ENCODE data around the gene CFAP45. TPM values are rescaled to one million over a fixed set of nuclear protein-coding genes. Genes with fewer than 3 reads are reported as not detected.
"Not testable (repeated sequence)": the region's sequence is repeated elsewhere in the genome, so short reads cannot be mapped to it uniquely, and the experiment has no call there.

Gene CFAP45
- total RNA-seq, 1 experiment from 2014 or later, result 0.48 TPM

- H3K27me3 Mint-ChIP-seq (ENCODE audit: low read depth), result peaks cover 8% of the 10 kb centered on the region; the same call in 1 of the 2 replicates
- TF ChIP-seq ZBTB21 (CRISPR knock-in tag; IDR thresholded peaks at IDR 0.05; ENCODE audit: borderline replicate concordance) (no peak), NR2C2 (CRISPR knock-in tag; IDR thresholded peaks at IDR 0.05) (no peak), MXD4 (CRISPR knock-in tag; IDR thresholded peaks at IDR 0.05; ENCODE audit: borderline replicate concordance) (no peak), OVOL2 (CRISPR knock-in tag; IDR thresholded peaks at IDR 0.05; ENCODE audit: borderline replicate concordance) (no peak), ZNF423 (CRISPR knock-in tag; IDR thresholded peaks at IDR 0.05) (no peak), IRF1 (CRISPR knock-in tag; IDR thresholded peaks at IDR 0.05) (no peak), ATF1 (CRISPR knock-in tag; IDR thresholded peaks at IDR 0.05) (no peak), E2F1 (CRISPR knock-in tag; IDR thresholded peaks at IDR 0.05) (no peak), EMX1 (CRISPR knock-in tag; IDR thresholded peaks at IDR 0.05) (no peak), SMAD4 (CRISPR knock-in tag; IDR thresholded peaks at IDR 0.05) (no peak), NFYB (CRISPR knock-in tag; conservative IDR thresholded peaks at IDR 0.05; ENCODE audit: low read depth) (no peak), TCF7 (CRISPR knock-in tag; IDR thresholded peaks at IDR 0.05; ENCODE audit: low read depth) (no peak), ZNF232 (CRISPR knock-in tag; IDR thresholded peaks at IDR 0.05) (no peak)
- TF ChIP-seq, protein P1, sequence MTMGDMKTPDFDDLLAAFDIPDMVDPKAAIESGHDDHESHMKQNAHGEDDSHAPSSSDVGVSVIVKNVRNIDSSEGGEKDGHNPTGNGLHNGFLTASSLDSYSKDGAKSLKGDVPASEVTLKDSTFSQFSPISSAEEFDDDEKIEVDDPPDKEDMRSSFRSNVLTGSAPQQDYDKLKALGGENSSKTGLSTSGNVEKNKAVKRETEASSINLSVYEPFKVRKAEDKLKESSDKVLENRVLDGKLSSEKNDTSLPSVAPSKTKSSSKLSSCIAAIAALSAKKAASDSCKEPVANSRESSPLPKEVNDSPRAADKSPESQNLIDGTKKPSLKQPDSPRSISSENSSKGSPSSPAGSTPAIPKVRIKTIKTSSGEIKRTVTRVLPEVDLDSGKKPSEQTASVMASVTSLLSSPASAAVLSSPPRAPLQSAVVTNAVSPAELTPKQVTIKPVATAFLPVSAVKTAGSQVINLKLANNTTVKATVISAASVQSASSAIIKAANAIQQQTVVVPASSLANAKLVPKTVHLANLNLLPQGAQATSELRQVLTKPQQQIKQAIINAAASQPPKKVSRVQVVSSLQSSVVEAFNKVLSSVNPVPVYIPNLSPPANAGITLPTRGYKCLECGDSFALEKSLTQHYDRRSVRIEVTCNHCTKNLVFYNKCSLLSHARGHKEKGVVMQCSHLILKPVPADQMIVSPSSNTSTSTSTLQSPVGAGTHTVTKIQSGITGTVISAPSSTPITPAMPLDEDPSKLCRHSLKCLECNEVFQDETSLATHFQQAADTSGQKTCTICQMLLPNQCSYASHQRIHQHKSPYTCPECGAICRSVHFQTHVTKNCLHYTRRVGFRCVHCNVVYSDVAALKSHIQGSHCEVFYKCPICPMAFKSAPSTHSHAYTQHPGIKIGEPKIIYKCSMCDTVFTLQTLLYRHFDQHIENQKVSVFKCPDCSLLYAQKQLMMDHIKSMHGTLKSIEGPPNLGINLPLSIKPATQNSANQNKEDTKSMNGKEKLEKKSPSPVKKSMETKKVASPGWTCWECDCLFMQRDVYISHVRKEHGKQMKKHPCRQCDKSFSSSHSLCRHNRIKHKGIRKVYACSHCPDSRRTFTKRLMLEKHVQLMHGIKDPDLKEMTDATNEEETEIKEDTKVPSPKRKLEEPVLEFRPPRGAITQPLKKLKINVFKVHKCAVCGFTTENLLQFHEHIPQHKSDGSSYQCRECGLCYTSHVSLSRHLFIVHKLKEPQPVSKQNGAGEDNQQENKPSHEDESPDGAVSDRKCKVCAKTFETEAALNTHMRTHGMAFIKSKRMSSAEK (CRISPR knock-in tag; IDR thresholded peaks at IDR 0.05; ENCODE audit: borderline replicate concordance), result no peak
- TF ChIP-seq, protein P2, sequence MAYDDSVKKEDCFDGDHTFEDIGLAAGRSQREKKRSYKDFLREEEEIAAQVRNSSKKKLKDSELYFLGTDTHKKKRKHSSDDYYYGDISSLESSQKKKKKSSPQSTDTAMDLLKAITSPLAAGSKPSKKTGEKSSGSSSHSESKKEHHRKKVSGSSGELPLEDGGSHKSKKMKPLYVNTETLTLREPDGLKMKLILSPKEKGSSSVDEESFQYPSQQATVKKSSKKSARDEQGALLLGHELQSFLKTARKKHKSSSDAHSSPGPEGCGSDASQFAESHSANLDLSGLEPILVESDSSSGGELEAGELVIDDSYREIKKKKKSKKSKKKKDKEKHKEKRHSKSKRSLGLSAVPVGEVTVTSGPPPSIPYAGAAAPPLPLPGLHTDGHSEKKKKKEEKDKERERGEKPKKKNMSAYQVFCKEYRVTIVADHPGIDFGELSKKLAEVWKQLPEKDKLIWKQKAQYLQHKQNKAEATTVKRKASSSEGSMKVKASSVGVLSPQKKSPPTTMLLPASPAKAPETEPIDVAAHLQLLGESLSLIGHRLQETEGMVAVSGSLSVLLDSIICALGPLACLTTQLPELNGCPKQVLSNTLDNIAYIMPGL (CRISPR knock-in tag; IDR thresholded peaks at IDR 0.05), result no peak
- TF ChIP-seq, protein P3, sequence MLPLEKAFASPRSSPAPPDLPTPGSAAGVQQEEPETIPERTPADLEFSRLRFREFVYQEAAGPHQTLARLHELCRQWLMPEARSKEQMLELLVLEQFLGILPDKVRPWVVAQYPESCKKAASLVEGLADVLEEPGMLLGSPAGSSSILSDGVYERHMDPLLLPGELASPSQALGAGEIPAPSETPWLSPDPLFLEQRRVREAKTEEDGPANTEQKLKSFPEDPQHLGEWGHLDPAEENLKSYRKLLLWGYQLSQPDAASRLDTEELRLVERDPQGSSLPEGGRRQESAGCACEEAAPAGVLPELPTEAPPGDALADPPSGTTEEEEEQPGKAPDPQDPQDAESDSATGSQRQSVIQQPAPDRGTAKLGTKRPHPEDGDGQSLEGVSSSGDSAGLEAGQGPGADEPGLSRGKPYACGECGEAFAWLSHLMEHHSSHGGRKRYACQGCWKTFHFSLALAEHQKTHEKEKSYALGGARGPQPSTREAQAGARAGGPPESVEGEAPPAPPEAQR (CRISPR knock-in tag; IDR thresholded peaks at IDR 0.05), result no peak
- TF ChIP-seq, protein P4, sequence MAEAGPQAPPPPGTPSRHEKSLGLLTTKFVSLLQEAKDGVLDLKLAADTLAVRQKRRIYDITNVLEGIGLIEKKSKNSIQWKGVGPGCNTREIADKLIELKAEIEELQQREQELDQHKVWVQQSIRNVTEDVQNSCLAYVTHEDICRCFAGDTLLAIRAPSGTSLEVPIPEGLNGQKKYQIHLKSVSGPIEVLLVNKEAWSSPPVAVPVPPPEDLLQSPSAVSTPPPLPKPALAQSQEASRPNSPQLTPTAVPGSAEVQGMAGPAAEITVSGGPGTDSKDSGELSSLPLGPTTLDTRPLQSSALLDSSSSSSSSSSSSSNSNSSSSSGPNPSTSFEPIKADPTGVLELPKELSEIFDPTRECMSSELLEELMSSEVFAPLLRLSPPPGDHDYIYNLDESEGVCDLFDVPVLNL (CRISPR knock-in tag; IDR thresholded peaks at IDR 0.05; ENCODE audit: borderline replicate concordance, low read depth), result no peak
- TF ChIP-seq, protein P5, sequence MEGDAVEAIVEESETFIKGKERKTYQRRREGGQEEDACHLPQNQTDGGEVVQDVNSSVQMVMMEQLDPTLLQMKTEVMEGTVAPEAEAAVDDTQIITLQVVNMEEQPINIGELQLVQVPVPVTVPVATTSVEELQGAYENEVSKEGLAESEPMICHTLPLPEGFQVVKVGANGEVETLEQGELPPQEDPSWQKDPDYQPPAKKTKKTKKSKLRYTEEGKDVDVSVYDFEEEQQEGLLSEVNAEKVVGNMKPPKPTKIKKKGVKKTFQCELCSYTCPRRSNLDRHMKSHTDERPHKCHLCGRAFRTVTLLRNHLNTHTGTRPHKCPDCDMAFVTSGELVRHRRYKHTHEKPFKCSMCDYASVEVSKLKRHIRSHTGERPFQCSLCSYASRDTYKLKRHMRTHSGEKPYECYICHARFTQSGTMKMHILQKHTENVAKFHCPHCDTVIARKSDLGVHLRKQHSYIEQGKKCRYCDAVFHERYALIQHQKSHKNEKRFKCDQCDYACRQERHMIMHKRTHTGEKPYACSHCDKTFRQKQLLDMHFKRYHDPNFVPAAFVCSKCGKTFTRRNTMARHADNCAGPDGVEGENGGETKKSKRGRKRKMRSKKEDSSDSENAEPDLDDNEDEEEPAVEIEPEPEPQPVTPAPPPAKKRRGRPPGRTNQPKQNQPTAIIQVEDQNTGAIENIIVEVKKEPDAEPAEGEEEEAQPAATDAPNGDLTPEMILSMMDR (IDR thresholded peaks at IDR 0.05), result no peak
- H3K36me3 Mint-ChIP-seq, result peaks cover 5% of the 10 kb centered on the region; the same call in 1 of the 2 replicates
- no peak overlapping the region for H3K27ac Mint-ChIP-seq
- H3K4me1 Mint-ChIP-seq, result peaks cover 27% of the 10 kb centered on the region
- POLR2A ChIA-PET, result no interaction called here
- ATAC-seq (no peak), DNase-seq (ENCODE audit: low spot score) (no peak)
- peaks cover 12% of the 10 kb centered on the region for H3K9me3 Mint-ChIP-seq
- CTCF ChIA-PET, result interaction anchor here (1.0 to 4.1 kb wide), 3 partner anchors 16 to 100 kb away, joined by 3 to 18 read pairs (median 9); no protein-coding TSS in a partner anchor
- H3K4me3 Mint-ChIP-seq, result no peak overlapping the region
Observed at GRCh38 chr1:159906960-159907359, 7.0 kb upstream of the CFAP45 start.

- Mint-ChIP-seq H3K27me3 (ENCODE audit: low read depth) (peaks cover 31% of the 10 kb centered on the region), H3K4me1 (peaks cover 17% of the 10 kb centered on the region), H3K9me3 (peaks cover 12% of the 10 kb centered on the region)
- H3K4me3 Mint-ChIP-seq; H3K27ac Mint-ChIP-seq; H3K36me3 Mint-ChIP-seq; ATAC-seq; POLR2A ChIA-PET; DNase-seq (ENCODE audit: low spot score): not testable (repeated sequence)
- CTCF ChIA-PET, result interaction anchor here (4.1 kb wide), 1 partner anchor 103 kb away, joined by 18 read pairs; no protein-coding TSS in a partner anchor
Observed at GRCh38 chr1:159904036-159904435, 4.1 kb upstream of the CFAP45 start.
